ENCODE measurements around the gene KDM1A.
"Not testable (repeated sequence)": the region's sequence is repeated elsewhere in the genome, so short reads cannot be mapped to it uniquely, and the experiment has no call there.

The KDM1A gene

DNA sequence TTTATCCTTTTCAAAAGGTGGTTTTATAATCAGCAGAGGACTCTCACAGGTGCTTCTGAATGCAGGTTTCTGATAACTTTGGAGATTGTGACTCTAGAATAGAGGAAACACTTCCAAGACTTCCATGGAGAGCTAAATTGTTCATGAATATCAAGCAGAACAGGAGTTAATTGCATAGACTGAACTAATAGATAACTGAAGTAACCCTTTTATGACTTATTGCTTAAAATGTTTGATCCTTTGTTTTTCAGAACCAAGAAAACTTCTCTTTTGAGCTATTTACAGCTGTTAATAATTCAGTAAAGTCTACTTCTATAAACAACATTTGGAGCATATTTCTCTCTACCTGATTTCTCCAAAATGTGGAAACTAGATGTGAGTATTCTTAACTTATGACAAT lies 23.5 kb upstream of the KDM1A start:
- Histone ChIP-seq H3K36me3 (ENCODE audit: control insufficient read depth, insufficient read depth, low read length) (no peaks in the 10 kb centered on the region), H3K27me3 (replicated peaks; ENCODE audit: control insufficient read depth, insufficient read depth, low read length) (no peaks in the 10 kb centered on the region), H3K4me3 (replicated peaks; ENCODE audit: low read depth, low read length) (no peak overlapping the region)
- no peak for DNase-seq (ENCODE audit: extremely low read depth, insufficient read length)
- no peak for TF ChIP-seq CTCF (IDR thresholded peaks at IDR 0.05; ENCODE audit: insufficient read depth, low read length, poor library complexity, severe bottlenecking)

DNA sequence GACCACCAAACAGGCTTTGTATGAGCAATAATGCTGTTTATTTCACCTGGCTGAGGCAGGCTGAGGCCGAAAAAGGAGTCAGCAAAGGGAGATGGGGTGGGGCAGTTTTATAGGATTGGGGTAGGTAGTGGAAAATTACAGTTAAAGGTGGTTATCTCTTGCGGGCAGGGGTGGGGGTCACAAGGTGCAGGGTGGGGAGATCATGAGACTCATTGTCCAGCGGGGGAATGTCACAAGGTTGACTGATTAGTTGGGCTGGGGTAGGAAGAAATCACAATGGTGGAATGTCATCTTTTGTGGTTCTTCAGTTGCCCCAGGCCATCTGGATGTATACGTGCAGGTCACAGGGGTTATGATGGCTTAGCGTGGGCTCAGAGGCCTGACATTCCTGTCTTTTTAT lies 21.7 kb upstream of the KDM1A start:
- H3K4me3 ChIP-seq (replicated peaks; ENCODE audit: low read depth, low read length) = not testable (repeated sequence)

DNA sequence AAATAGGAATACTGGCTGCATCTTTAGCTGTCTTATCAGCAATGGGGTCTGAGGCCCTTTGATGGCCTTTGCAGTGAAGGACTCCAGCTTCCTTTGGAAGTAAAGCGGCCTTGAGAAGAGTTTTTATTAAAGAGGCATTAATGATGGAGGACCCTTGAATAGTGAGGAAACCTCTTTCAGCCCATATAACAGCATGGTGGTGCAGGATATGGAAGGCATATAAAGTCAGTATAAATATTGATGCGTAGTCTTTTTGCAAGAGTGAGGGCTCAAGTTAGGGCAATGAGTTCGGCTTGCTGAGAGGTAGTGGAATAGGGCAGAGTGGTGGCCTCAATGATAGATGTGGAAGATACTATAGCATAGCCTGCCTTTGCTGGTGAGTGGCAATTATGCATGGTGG lies 19.1 kb upstream of the KDM1A start:
- not testable (repeated sequence) for DNase-seq (ENCODE audit: extremely low read depth, insufficient read length); H3K36me3 ChIP-seq (ENCODE audit: control insufficient read depth, insufficient read depth, low read length); H3K27me3 ChIP-seq (replicated peaks; ENCODE audit: control insufficient read depth, insufficient read depth, low read length); H3K4me3 ChIP-seq (replicated peaks; ENCODE audit: low read depth, low read length)

More for the DNA sequence above, 21.7 kb upstream of the KDM1A start:
- DNase-seq (ENCODE audit: extremely low read depth, insufficient read length); H3K27me3 ChIP-seq (replicated peaks; ENCODE audit: control insufficient read depth, insufficient read depth, low read length); H3K36me3 ChIP-seq (ENCODE audit: control insufficient read depth, insufficient read depth, low read length): not testable (repeated sequence)

DNA sequence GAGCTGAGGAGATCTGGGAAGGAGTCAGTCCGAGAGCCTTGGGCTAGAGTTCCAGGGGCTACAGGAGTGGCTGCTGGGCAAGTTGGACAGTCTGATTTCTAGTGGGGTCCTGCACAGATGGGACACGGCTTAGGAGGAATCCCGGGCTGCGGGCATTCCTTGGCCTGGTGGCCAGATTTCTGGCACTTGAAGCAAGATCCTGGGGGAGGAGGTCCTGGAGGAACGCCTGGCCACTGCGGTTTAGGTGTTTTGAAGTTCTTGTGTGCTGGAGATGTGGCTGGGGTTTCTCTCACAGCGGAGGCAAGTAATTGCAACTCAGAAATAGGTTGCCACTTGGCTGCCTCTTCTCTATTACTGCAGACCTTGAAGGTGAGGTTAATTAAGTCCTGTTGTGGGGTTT lies 17.1 kb upstream of the KDM1A start:
- not testable (repeated sequence) for H3K4me3 ChIP-seq (replicated peaks; ENCODE audit: low read depth, low read length); H3K27me3 ChIP-seq (replicated peaks; ENCODE audit: control insufficient read depth, insufficient read depth, low read length); DNase-seq (ENCODE audit: extremely low read depth, insufficient read length); H3K36me3 ChIP-seq (ENCODE audit: control insufficient read depth, insufficient read depth, low read length)

- Histone ChIP-seq H3K4me3 (replicated peaks; ENCODE audit: low read depth, low read length) (no peak overlapping the region), H3K27me3 (replicated peaks; ENCODE audit: control insufficient read depth, insufficient read depth, low read length) (no peaks in the 10 kb centered on the region), H3K36me3 (ENCODE audit: control insufficient read depth, insufficient read depth, low read length) (no peaks in the 10 kb centered on the region)
- DNase-seq (ENCODE audit: extremely low read depth, insufficient read length) = no peak
- TF ChIP-seq CTCF (IDR thresholded peaks at IDR 0.05; ENCODE audit: insufficient read depth, low read length, poor library complexity, severe bottlenecking) = no peak
Observed at GRCh38 chr1:23004112-23004511, 15.2 kb upstream of the KDM1A start.

DNA sequence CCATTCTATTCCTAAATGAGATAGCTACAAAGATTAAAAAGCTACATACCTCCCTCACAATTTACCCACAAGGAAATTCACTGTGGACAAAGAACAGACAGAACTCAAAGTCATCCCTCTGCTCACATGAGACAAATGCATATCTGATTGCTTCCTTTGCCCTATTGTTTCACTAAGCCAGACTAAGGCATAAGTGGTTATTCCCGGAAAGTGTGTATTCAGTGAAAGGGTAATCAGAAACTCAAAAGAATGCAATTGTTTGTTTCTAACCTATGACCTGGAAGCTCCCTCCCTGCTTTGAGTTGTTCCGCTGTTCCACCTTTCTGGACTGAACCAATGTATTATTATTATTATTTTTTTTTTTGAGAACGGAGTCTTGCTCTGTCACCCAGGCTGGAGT lies 14.5 kb upstream of the KDM1A start:
- not testable (repeated sequence) for H3K27me3 ChIP-seq (replicated peaks; ENCODE audit: control insufficient read depth, insufficient read depth, low read length); H3K36me3 ChIP-seq (ENCODE audit: control insufficient read depth, insufficient read depth, low read length); DNase-seq (ENCODE audit: extremely low read depth, insufficient read length); H3K4me3 ChIP-seq (replicated peaks; ENCODE audit: low read depth, low read length)

GRCh38 chr1:23007106-23007505 lies 12.2 kb upstream of the KDM1A start:
- H3K36me3 ChIP-seq (ENCODE audit: control insufficient read depth, insufficient read depth, low read length) = no peaks in the 10 kb centered on the region
- H3K27me3 ChIP-seq (replicated peaks; ENCODE audit: control insufficient read depth, insufficient read depth, low read length) = no peaks in the 10 kb centered on the region
- H3K4me3 ChIP-seq (replicated peaks; ENCODE audit: low read depth, low read length) = no peak overlapping the region
- no peak for DNase-seq (ENCODE audit: extremely low read depth, insufficient read length)
- TF ChIP-seq CTCF (IDR thresholded peaks at IDR 0.05; ENCODE audit: insufficient read depth, low read length, poor library complexity, severe bottlenecking) = no peak

GRCh38 chr1:23008901-23009300 lies 10.4 kb upstream of the KDM1A start:
- no peak for DNase-seq (ENCODE audit: extremely low read depth, insufficient read length)
- no peaks in the 10 kb centered on the region for H3K27me3 ChIP-seq (replicated peaks; ENCODE audit: control insufficient read depth, insufficient read depth, low read length)
- no peak for TF ChIP-seq CTCF (IDR thresholded peaks at IDR 0.05; ENCODE audit: insufficient read depth, low read length, poor library complexity, severe bottlenecking)
- H3K36me3 ChIP-seq (ENCODE audit: control insufficient read depth, insufficient read depth, low read length) = no peaks in the 10 kb centered on the region
- no peak overlapping the region for H3K4me3 ChIP-seq (replicated peaks; ENCODE audit: low read depth, low read length)

DNA sequence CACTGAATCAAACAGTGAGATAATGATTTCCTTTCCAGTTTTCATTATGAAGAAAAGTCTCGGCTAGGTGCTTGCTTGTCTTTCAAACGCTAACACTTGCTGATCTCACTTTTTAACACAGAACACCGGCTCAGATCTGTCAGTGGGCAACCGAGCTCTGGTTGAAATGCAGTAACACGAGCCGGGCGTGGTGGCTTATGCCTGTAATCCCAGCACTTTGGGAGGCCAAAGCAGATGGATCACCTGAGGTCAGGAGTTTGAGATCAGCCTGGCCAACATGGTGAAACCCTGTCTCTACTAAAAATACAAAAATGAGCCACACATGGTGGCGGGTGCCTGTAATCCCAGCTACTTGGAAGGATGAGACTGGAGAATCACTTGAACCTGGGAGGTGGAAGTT lies 9.2 kb upstream of the KDM1A start:
- H3K27me3 ChIP-seq (replicated peaks; ENCODE audit: control insufficient read depth, insufficient read depth, low read length); H3K36me3 ChIP-seq (ENCODE audit: control insufficient read depth, insufficient read depth, low read length); H3K4me3 ChIP-seq (replicated peaks; ENCODE audit: low read depth, low read length); DNase-seq (ENCODE audit: extremely low read depth, insufficient read length): not testable (repeated sequence)

Data from GM06990 (cell line).